ENCODE results near the gene TTLL3.

Gene TTLL3

GRCh38 chr3:9777694-9778021 is 32.4 kb upstream of the TTLL3 start:
- no peak for DNase-seq (ENCODE audit: low read depth)
- H3K4me3 ChIP-seq (ENCODE audit: control insufficient read depth, low read depth, low read length): no peak overlapping the region
- TF ChIP-seq CTCF (IDR thresholded peaks at IDR 0.05; ENCODE audit: control insufficient read depth, insufficient read depth, low read depth, low read length, missing control alignments): no peak

GRCh38 chr3:9778143-9779074 is 31.7 kb upstream of the TTLL3 start:
- no peak overlapping the region for H3K4me3 ChIP-seq (ENCODE audit: control insufficient read depth, low read depth, low read length)
- TF ChIP-seq CTCF (IDR thresholded peaks at IDR 0.05; ENCODE audit: control insufficient read depth, insufficient read depth, low read depth, low read length, missing control alignments): no peak
- peak; percentile 28 for DNase-seq (ENCODE audit: low read depth)

- no peak for DNase-seq (ENCODE audit: low read depth)
- no peak overlapping the region for H3K4me3 ChIP-seq (ENCODE audit: control insufficient read depth, low read depth, low read length)
- no peak for TF ChIP-seq CTCF (IDR thresholded peaks at IDR 0.05; ENCODE audit: control insufficient read depth, insufficient read depth, low read depth, low read length, missing control alignments)
Observed at GRCh38 chr3:9779075-9779593, 30.9 kb upstream of the TTLL3 start.

- no peak for DNase-seq (ENCODE audit: low read depth)
- no peak overlapping the region for H3K4me3 ChIP-seq (ENCODE audit: control insufficient read depth, low read depth, low read length)
- no peak for TF ChIP-seq CTCF (IDR thresholded peaks at IDR 0.05; ENCODE audit: control insufficient read depth, insufficient read depth, low read depth, low read length, missing control alignments)
Observed at GRCh38 chr3:9779721-9780457, 30.2 kb upstream of the TTLL3 start.

- no peak for TF ChIP-seq CTCF (IDR thresholded peaks at IDR 0.05; ENCODE audit: control insufficient read depth, insufficient read depth, low read depth, low read length, missing control alignments)
- DNase-seq (ENCODE audit: low read depth): no peak
- H3K4me3 ChIP-seq (ENCODE audit: control insufficient read depth, low read depth, low read length): no peak overlapping the region
Observed at GRCh38 chr3:9780458-9780812, 29.6 kb upstream of the TTLL3 start.

- TF ChIP-seq CTCF (IDR thresholded peaks at IDR 0.05; ENCODE audit: control insufficient read depth, insufficient read depth, low read depth, low read length, missing control alignments): no peak
- DNase-seq (ENCODE audit: low read depth): no peak
- no peak overlapping the region for H3K4me3 ChIP-seq (ENCODE audit: control insufficient read depth, low read depth, low read length)
Observed at GRCh38 chr3:9780910-9781309, 29.2 kb upstream of the TTLL3 start.
